HepG2 (cell line): Measurements from ENCODE around the gene PSMG4. TPM values are rescaled to one million over a fixed set of nuclear protein-coding genes. Genes with fewer than 3 reads are reported as not detected.

Experiments used
- AGO1 ChIP-seq: fragments of 200-400 bp; formaldehyde crosslinking; IDR thresholded peaks from 2 replicates; pipeline ENCODE4 v1.6.1; 2017; ENCODE audit warnings: mild to moderate bottlenecking, low read depth, low read length, moderate library complexity; ENCODE audit not compliant: poor library complexity, severe bottlenecking
- CENPT ChIP-seq: sonication (generic); formaldehyde crosslinking; IDR thresholded peaks from 2 replicates; pipeline ENCODE4 v1.8.0; 2022; ENCODE audit warnings: low read depth, mild to moderate bottlenecking, moderate library complexity, missing genetic modification reagents
- E2F5 ChIP-seq: sonication (generic); formaldehyde crosslinking; conservative IDR thresholded peaks from 2 replicates; pipeline ENCODE4 v1.4.0; 2020; ENCODE audit warnings: missing genetic modification reagents
- FOSL2 ChIP-seq: sonication (generic); formaldehyde crosslinking; IDR thresholded peaks from 2 replicates; pipeline ENCODE4 v1.4.0; 2020; ENCODE audit warnings: missing genetic modification reagents
- HES4 ChIP-seq: sonication (generic); formaldehyde crosslinking; IDR thresholded peaks from 2 replicates; pipeline ENCODE4 v1.9.0; 2021; ENCODE audit warnings: mild to moderate bottlenecking, missing genetic modification reagents, borderline replicate concordance
- HMGXB4 ChIP-seq, 2 experiments: sonication (generic) in 1 of 2; formaldehyde crosslinking in 1 of 2; IDR thresholded peaks; 2 replicates each; pipeline versions ENCODE4 v1.4.0 to v1.6.1; 2018 to 2020; ENCODE audit warnings: missing genetic modification reagents in 2 of 2, borderline replicate concordance in 1 of 2, low read depth in 1 of 2, mild to moderate bottlenecking in 1 of 2, missing biosample characterization in 1 of 2
- MAX ChIP-seq: IDR thresholded peaks from 2 replicates; pipeline ENCODE4 v1.6.1; 2012; ENCODE audit warnings: inconsistent platforms
- POGK ChIP-seq: sonication (generic); formaldehyde crosslinking; conservative IDR thresholded peaks from 2 replicates; pipeline ENCODE4 v1.8.0; 2022; ENCODE audit warnings: mild to moderate bottlenecking, moderate library complexity, missing genetic modification reagents
- POLR2AphosphoS5 ChIP-seq: IDR thresholded peaks from 2 replicates; pipeline ENCODE4 v1.6.1; 2012; ENCODE audit warnings: low read depth, low read length
- SAFB2 ChIP-seq: sonication (generic); formaldehyde crosslinking; IDR thresholded peaks from 2 replicates; pipeline ENCODE4 v1.5.1; 2020; ENCODE audit warnings: missing genetic modification reagents, low read depth, mild to moderate bottlenecking, borderline replicate concordance
- SOX5 ChIP-seq: IDR thresholded peaks from 2 replicates; pipeline ENCODE4 v1.6.1; 2016; ENCODE audit warnings: borderline replicate concordance
- ZNF20 ChIP-seq: sonication (generic); formaldehyde crosslinking; IDR thresholded peaks from 2 replicates; pipeline ENCODE4 v1.4.0; 2020; ENCODE audit warnings: mild to moderate bottlenecking, moderate library complexity, missing genetic modification reagents
- ZNF446 ChIP-seq: sonication (generic); formaldehyde crosslinking; IDR thresholded peaks from 2 replicates; pipeline ENCODE4 v1.5.0; 2020; ENCODE audit warnings: mild to moderate bottlenecking, missing genetic modification reagents
- ZNF543 ChIP-seq: sonication (generic); formaldehyde crosslinking; IDR thresholded peaks from 2 replicates; pipeline ENCODE4 v1.4.0; 2020; ENCODE audit warnings: mild to moderate bottlenecking, missing genetic modification reagents
- ZNF687 ChIP-seq: sonication (generic); formaldehyde crosslinking; IDR thresholded peaks from 2 replicates; pipeline ENCODE4 v1.5.1; 2020; ENCODE audit warnings: mild to moderate bottlenecking, missing genetic modification reagents, moderate library complexity
- ZNF782 ChIP-seq: sonication (generic); formaldehyde crosslinking; IDR thresholded peaks from 2 replicates; pipeline ENCODE4 v1.4.0; 2020; ENCODE audit warnings: missing genetic modification reagents, mild to moderate bottlenecking, borderline replicate concordance
- ZNF792 ChIP-seq: IDR thresholded peaks from 2 replicates; pipeline ENCODE4 v1.6.1; 2016
- ZNF816 ChIP-seq: sonication (generic); formaldehyde crosslinking; IDR thresholded peaks from 2 replicates; pipeline ENCODE4 v1.8.0; 2022; ENCODE audit warnings: missing genetic modification reagents, mild to moderate bottlenecking, borderline replicate concordance
- ZSCAN22 ChIP-seq: sonication (generic); formaldehyde crosslinking; IDR thresholded peaks from 2 replicates; pipeline ENCODE4 v1.4.0; 2020; ENCODE audit warnings: mild to moderate bottlenecking, missing genetic modification reagents
- polyA plus RNA-seq, 8 experiments: library from polyadenylated mRNA; depleted of rRNA in 3 of 8; stranded (reverse) in 7 of 8; unstranded in 1 of 8; fragments of >200 nt; fragmentation: Illumina TruSeq in 4 of 8; extraction: Trizol in 4 of 8; gene quantifications; 2 replicates each; pipeline versions ENCODE4 v1.2.1 to v1.2.3, GENCODE V29; 2011 to 2016; ENCODE audit warnings: low read depth in 4 of 8, missing spikeins in 1 of 8, mixed read lengths in 1 of 8; ENCODE audit not compliant: insufficient read depth in 1 of 8
- total RNA-seq, 5 experiments: library from RNA; depleted of rRNA; stranded (reverse); fragments of >200 nt; fragmentation: Illumina TruSeq; extraction: Trizol; gene quantifications; 2 replicates each; pipeline ENCODE4 v1.2.3, GENCODE V29; 2016; ENCODE audit warnings: low read depth in 1 of 5

Gene PSMG4
- total and polyA plus RNA-seq, 2 of the 13 experiments (the other 11 are each of a cell fraction or from before 2014, with no cell fraction given): 28.5 to 32.8 TPM

GRCh38 chr6:3226481-3227362 is 32.0 kb upstream of the PSMG4 start (continued):
- TF ChIP-seq E2F5 (CRISPR knock-in tag) (no peak), CENPT (CRISPR knock-in tag) (0 out of 2 replicates have a peak, but pooled peaks have one; percentile 49), HES4 (0 out of 2 replicates have a peak, but pooled peaks have one; percentile 1), SOX5 (CRISPR knock-in tag) (no peak), ZNF792 (CRISPR knock-in tag) (no peak), POGK (peak; percentile 61), ZNF20 (no peak), AGO1 (peak; percentile 58), SAFB2 (CRISPR knock-in tag) (0 out of 2 replicates have a peak, but pooled peaks have one; percentile 63), ZNF687 (CRISPR knock-in tag) (peak; percentile 71), ZNF446 (CRISPR knock-in tag) (no peak), ZNF816 (CRISPR knock-in tag) (peak; percentile 37; the same call in 1 of the 2 replicates), ZNF782 (0 out of 2 replicates have a peak, but pooled peaks have one; percentile 40), POLR2AphosphoS5 (no peak), MAX (peak; percentile 83), ZNF543 (CRISPR knock-in tag) (0 out of 2 replicates have a peak, but pooled peaks have one; percentile 21), HMGXB4 (CRISPR knock-in tag; IDR thresholded peaks at IDR 0.05; ENCODE audit: borderline replicate concordance in 1 of 2, low read depth in 1 of 2) (0 out of 4 replicates have a peak, but pooled peaks of 1 of the 2 experiments have one; percentile 28), FOSL2 (CRISPR knock-in tag) (0 out of 2 replicates have a peak, but pooled peaks have one; percentile 0), ZSCAN22 (0 out of 2 replicates have a peak, but pooled peaks have one; percentile 64)
